Femur (tissue), 1 donor: ENCODE data around the gene YOD1.

ENCODE experiments used
- DNase-seq: peaks from one replicate; pipeline ENCODE4 v3.0.0-alpha.2; 2017

The YOD1 gene

DNA sequence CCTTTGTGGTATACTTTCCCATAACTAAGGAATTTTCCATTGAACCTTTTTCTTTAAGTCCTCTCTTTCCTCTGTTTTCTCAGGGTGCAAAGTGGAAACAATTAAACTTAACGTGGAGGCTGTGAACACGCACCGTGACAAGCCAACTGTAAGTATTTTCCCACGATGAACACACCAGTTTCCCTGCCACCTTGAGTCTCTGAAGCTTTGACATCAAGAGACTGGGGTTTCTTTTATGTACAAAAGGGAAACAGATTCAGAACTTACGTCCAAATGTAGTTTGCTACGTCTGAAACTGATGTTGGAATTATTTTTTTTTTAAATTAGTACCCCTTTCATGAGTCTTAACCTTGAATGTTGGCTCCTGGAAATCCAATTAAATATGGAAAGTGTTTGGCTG lies 20.4 kb upstream of the YOD1 start:
- no peak for DNase-seq

DNA sequence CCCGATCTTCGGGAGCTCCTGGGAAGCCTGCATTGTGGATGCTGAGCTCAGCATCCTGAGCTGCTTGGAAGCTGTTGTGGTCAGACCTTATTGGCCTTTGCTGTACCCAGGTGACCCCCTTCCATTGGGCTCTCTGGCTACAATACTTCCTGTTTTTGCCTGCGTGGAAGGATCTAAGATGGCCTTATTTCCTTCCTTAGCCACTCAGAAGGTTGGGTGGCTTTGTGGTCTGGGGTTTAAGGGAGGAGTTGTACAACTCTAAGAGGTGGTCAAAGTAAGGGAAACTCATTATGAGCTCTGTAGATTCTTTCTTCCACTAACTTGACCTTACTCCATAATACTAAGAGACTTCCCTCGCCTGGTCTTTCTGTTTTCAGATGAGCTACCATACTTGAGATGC lies 19.8 kb upstream of the YOD1 start:
- no peak for DNase-seq

DNA sequence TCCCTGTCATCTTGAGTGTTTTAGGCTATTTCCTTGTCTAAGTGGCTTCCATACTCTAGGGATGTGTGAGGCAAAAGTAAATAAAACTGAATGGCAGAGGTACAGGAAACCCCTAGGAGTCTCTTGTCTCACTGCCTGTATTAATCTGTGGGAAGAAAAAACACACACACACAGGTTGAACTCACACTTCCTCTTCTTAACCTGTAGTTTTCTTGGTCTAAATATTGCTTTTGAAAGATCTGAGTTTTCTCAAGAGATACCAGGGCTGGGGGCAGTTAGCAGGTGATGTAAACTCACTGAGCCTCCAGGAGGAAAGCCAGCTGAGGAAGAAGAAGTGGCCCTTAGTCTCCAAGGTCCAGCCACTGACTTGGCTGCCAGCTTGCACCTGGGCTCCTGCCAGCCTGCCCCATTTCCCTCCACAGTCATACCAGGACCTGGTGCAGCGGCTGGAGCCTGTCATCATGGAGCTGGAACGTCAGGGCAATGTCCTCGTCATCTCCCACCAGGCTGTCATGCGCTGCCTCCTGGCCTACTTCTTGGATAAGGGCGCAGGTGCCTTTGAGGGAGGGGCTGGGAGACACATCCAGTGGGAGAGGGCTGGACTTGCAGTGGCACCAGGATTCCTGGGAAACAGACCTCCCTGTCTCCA lies 19.0 kb upstream of the YOD1 start:
- DNase-seq = no peak

DNA sequence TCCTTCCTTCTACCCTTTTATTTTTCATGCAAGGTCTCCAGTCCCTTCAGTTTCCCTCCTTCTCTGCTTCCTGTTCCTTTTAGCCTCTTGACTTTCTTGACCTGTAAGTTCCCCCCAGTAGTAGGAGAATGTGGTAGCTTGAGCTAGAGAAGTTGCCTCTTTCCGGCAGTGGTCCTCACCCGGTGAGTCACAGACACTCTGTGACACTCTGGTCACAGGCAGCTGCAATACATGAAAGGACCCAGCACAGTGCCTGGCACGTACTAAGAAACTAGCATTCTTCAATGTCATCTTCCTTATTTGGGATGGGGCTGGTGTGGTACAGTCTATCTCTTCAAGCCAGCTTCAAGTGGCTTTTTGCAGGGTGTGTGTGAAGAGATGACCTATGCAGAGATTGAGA lies 18.1 kb upstream of the YOD1 start:
- DNase-seq = no peak

DNA sequence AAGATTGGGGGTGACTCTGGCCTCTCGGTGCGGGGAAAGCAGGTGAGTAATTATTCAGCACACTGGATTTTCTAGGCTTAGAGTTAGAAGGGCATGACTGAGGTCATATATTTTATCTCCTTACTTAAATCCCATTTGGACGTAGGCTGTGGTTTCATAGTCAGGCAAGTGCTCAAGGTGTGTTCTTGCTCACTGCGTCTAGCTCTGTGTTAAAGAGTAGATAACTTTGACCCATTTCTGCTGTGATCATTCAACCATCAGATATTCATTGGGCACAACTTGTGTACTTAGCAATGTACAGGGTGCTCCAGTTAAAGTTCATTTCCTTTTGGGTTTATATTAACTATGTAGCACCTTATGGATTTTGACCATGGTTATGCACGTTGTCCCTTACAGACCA lies 16.7 kb upstream of the YOD1 start:
- DNase-seq = no peak

DNA sequence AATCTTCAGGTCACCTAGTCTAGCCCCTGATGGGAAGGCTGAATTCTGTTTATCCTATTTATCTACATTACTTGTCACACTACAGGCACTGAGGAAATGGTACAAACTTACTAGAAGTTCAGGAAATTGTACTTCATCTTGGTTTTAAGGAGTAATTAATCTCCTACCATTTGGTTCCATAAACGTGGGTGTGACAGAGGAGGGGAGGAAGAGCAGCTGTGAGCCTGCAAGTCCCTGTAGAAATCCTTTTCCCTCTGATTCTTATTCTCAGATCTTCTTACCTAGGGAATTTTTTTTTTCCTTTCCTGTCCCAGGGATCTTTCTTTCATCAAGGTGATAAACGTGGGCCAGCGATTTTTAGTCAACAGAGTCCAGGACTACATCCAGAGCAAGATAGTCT lies 16.2 kb upstream of the YOD1 start:
- DNase-seq = no peak

DNA sequence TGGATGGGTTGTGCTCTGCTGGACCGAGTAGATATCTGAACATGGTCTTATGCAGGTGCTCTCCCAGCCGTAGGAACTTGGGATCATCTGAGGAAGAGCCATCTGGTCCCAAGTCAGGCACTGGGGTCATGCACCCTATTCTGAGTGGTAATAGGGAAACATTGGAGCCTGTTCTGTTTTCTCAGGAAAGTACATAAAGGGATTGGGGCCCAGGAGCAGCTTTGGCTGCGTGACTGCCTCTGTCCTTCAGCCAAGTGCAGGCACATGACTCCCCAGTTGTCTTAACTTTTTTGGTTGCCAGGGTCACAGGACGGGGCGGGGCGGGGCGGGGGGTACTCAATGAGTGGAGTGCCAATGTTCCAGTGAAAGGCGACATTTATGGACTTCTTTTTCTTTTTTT lies 13.6 kb upstream of the YOD1 start:
- DNase-seq = no peak

DNA sequence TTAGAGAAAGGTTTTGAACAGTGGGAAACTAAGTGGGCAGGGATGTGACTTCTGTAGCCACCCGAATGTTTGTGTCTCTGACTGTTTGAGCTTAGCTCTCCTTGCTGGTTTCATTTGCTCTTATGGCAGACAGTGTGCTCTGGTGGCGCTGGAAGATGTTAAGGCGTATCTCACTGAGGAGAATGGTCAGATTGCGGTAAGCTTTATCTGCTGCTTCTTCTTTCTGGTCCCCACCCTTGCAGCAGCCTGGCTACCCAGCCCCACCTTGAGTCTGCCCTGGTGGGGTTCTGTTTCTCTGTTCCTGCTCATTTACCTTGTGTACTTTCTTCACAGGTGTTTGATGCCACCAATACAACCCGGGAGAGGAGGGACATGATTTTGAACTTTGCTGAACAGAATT lies 12.0 kb upstream of the YOD1 start:
- no peak for DNase-seq

DNA sequence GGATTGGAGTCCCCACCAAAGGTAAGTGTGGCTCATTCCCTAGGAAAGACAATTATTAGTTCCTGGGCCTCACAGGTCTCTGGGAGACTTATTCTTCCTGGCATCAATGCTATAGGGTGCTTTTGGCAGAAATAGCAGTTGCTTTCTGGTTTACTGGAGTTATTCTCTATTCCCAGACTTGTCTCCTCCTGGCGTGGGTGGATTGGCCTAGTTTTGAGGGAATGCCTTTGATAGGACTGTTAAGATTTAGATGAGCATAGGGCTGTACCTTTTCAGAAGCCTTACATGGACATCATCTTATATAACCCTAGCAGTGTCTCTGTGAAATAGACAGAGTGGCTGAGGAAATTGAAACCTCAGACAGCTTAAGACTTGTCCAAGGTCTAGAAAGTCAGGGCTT lies 11.1 kb upstream of the YOD1 start:
- no peak for DNase-seq

DNA sequence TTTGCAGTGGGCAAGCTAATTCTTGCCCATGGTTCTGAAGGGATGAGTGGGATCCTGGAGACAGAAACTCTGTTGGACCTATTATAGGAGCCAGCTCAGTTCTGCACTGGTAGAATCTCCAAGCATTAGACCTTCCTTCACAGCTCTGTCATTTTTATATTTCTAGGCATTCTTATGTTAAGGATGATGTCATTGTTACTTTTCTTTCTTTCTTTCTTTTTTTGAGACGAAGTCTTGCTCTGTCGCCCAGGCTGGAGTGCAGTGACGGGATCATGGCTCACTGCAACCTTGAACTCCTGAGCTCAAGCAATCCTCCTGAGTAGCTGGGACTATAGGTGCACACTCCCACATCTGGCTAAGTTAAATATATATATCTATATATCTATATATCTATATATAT lies 9.6 kb upstream of the YOD1 start:
- no peak for DNase-seq

DNA sequence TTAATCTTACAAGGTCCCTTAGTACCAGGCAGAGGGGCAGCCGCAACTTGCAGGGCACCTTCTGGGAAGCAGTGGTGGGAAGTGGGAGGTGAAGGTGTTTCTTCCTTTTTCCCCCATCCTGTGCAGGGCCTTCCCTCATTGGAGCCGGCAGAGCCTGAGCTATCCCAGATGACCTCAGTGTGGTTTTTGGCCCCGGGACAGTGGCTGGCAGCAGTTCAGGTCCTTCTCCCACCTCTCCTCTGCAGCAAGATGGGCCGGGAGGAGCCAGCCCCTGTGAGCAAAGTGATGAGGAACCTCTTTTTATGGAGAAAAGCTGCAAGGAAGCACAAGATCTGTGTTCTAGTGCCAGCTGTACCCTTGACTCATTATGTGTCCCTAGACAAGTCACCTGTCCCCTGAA lies 8.9 kb upstream of the YOD1 start:
- DNase-seq = no peak

DNA sequence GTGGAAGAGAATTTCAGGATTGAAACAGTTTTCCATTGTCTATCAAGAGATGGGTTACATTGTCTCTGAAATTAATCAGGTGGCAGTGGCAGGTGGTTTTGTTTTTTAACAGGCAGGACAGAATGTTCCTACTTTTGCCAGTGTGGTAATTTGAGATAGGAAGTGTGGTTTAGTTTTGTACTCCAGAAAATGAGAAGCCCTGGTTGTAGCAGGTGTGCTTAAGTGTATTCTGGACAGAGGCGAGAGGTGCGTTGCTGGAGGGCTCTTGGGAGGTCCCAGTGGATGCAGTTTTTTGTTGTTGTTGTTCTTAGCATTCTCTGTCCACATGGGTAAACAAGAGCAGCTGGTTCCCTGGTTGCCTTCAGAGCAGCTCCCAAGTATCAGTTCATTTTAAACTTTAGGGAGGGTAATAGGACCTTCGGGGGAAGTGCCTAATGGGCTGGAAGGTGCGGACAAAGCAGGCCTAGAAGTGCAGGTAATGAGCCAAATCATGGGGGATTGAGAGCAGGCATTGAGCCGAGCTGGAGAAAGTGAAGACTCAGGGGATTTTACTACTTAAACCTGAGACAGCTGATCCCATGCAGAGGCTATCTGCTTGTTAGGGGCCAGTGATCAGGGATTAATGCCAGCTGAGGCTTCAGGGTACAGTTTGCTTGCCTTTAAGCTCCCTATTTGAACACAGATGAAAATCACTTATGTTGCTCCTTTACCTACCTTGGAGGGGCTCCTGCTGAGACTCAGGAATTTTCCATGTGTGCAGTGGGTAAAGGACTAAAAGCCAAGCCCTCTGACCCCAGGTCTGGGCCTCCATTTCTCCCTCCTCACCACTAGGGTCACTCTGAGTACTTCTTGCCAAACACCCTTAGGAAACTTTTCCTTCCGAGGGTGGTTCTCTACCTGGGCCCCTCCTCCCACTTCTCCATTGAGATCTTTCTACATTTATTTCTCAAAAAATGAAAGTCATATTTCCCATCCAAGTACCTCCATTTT lies 8.2 kb upstream of the YOD1 start:
- DNase-seq = no peak

DNA sequence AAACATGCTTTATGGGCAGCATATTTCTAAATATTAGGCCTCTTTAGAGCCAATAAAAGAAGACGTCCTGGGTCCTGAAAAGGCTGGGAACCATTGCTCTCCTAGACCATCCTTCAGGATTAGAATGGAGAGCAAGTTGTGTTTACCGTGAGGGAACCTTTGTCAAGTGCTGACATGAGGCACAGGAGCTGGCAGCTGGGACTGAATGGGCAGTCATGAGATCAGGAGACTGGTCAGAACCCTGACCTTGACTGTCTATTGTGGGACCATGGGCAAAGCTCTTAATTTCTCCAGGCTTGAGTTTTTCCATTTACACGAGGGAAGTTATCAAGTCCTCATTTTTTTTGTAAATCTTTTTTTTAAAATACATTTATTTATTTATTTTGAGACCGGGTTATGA lies 7.2 kb upstream of the YOD1 start:
- DNase-seq = no peak

DNA sequence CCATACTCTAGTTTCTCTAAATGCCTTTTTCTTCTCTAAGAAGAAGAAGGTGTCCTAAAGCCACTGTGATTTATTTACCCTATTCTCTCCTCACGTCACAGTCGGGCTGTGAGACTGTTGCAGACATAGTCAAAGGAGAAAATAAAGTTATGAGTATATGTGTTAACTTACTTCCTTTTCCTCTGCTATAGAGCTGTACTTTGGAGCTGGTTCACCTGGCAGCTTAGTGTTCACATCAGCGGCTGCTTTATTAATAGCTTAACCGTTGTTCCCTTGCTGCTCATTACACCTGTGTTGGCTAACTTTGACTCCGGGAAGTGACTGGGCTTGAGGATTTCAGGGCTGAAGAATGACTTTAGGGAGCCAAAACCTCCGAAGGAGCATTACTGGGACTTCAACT lies 5.7 kb upstream of the YOD1 start:
- DNase-seq = no peak

DNA sequence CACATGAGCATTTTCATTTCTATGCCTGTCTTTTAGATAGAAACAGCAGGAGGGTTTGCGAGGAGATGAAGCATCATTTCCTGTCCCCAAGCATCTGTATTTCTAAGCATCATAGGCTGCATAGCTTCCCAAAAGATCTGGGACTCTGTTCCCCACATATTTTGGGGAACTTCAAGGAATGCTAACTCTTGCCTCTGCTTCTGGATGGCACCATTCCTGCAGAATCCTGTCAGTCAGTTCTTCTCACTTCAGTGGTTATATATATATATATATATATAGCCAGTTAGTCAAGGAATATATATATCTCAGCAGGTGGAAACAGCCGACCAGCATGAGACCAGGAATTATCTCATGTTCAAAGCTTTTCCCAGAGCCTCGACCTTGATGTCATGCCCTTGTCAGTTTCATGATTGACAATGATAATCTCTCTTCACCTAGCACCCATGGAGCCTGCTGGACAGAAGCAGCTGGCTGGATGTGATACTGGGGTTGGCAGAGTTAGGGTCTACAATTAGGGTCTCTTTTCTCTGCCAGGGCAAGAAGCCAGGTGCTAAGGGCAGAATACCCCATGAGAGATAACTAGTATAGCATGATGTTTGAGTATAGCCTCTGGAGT lies 4.5 kb upstream of the YOD1 start:
- no peak for DNase-seq

DNA sequence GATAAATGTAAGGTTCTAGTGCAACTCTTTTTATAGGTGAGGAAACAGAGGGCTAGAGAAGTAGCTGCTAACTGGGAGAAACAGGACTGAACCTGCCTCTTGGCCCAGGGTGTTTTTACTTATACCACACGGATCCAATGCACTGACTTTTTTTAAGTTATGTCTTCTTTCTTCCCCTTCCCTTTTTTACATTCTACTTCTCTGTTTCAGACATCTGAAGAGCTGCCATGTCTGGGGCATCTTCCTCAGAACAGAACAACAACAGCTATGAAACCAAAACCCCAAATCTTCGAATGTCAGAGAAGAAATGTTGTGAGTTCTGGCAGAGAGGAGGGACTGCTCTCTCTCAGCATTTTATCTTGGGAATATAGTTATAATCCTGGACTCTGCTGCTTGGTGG lies 3.5 kb upstream of the YOD1 start:
- no peak for DNase-seq

DNA sequence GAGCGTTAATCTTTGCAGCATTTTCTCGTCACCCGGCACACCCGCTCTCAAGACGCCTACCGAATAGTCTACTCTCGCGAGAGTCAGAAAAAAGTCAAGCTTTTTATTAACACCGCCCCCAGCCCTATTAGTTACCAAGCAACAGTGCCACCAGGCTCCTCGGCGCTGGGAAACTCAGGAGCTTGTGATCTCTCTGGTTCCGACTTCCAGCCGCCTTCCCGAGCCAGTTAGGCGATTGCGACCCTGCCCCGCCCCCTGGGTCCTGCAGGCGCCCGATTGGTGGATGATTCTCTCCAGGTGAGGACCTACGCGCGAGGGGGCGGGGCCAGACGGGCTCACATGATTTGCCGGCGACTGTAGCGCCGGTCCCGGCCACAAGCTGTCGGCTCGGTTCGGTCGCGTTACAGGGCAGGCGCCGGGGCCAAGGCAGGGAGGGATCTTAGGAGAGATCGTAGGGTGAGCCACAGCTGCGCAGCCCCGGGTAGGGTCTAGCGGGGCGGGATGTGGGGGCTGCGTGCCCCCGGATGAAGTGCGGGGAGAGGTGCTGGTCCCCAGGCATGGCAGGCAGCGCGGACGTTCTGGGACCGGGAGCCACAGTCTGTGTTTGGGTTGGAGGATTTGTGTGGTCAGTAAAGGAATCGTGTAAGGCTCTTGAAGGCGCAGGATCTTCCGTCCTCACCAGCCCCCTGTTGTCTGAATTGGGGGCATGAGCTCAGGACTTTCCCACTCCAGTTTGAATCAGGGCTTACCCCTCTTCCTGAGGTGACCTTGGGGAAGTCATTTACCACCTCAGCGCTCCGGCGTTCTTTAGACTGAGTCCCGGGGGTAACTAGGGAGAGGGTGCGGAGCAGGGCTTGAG lies 2.1 kb upstream of the YOD1 start, which contains the start of gene PFKFB2:
PFKFB2 (plus strand) TSS at position 365 of the 859 bp plus-strand sequence. CDS start 1,443 bp downstream, outside the sequence.
- DNase-seq = peak; percentile 94

DNA sequence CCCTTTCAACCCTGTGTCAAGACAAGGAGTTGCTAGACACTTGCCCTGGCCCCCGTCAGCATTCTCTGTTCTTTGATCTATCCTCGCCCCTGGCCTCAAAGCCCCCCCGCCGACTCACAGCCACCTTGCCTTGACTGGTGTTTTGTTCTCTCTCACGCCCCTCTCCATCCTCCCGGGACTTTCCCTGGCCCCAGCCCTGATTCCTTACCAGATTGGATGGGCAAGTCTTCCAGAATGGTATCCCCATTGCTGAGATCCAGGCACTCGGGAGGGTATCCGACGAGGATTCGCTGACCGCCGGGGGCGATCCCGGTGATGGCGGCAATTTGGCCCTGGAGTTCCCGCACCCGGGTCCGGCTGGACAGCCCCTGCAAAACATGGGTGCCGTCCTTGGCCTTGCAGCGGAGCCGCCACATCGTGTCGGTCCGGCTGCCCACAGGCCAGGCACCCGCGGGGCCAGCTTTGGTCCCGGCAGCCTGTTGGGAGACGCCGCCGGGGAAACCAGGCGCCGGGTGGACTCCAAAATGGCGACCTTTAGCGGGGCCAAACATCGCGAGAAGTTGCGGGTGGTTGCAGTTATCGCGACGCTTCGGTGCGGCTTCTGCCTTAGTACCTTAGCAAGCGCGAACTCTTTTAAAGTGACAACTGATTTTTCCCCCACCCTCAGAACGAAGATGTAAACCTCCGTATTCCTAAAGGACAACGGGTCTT lies 373 bp downstream of the YOD1 start:
- DNase-seq = peak; percentile 95

DNA sequence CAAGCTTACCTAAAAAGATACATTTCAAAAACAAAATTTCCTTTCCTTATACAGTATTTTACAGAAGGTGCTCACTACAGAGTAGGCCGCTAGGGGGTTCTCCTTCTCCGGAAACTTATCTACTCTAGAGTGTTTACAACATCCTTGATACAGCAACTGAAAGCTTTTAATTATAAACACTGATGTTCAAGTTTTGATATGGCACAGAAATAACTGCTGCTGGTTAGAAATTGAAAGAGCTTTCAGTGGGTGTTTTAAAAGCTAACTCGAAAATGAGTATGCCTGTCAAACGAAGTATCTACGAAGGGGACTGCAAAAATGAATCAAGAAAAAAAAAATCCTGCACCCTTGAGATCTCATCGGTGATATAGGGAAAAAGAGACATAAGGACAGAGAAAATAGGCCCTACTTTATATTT lies 1.0 kb downstream of the YOD1 start:
- peak; percentile 51 for DNase-seq

DNA sequence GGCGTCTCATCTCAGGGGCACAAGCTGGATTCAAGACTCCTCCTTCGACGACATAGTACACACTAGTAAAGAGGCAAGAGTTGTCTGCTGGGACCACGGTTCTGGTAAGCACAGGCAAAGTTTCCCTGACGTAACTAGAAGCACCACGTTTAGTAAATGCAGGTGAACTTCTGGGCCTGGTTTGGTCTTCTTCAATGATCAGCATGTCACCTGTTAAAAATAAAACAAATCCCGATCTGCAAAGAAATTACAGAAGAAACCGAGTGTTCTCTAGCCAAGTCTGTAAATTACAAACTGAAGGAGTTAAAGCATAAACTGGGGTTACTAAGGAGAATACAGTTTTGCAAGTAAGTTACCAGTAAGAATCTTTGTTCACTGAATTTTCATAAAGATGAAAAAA lies 1.5 kb downstream of the YOD1 start:
- no peak for DNase-seq

DNA sequence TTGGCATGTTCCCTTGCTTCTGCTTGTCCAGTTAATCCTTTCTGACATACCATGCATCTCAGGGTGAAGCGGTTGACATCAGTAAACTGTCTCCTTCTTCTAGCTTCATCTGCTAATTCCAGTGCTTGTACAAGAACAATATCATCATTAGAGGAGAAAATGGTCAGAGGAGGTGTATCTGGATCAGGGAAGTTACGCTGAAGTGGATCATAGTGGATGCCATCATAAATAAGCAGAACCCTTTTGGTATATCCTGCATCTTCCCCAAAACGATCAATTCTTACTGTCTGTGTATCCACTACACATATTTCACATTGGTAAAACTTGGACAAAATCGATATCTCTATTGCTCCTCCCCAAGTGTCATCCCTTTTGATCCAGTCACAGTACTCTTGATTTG lies 2.0 kb downstream of the YOD1 start:
- no peak for DNase-seq

DNA sequence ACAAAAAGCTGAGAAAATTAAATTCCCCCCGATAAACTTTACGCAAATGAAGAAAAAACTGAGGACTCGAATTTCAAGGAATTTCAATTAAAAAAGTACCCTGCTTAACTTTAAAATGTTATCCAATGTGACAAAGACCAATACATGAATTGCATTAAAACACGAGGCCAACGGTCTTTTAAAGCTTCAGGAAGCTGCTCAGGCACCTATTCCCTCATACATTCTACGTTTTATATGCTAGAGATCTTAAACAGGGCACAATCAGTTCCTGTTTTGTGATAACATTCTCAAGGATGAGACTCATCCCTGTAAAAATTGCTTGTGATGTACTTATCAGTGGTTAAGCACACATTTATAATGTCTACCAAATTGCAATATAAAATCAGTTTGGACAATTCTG lies 3.0 kb downstream of the YOD1 start:
- no peak for DNase-seq
